ENCODE results near the gene RELN. TPM values are rescaled to one million over a fixed set of nuclear protein-coding genes. Genes with fewer than 3 reads are reported as not detected.
"Not testable (repeated sequence)": the region's sequence is repeated elsewhere in the genome, so short reads cannot be mapped to it uniquely, and the experiment has no call there.

The RELN gene
- total RNA-seq: 1 to 10 TPM; 1.2 to 7.1 (median 3.7) TPM

DNA sequence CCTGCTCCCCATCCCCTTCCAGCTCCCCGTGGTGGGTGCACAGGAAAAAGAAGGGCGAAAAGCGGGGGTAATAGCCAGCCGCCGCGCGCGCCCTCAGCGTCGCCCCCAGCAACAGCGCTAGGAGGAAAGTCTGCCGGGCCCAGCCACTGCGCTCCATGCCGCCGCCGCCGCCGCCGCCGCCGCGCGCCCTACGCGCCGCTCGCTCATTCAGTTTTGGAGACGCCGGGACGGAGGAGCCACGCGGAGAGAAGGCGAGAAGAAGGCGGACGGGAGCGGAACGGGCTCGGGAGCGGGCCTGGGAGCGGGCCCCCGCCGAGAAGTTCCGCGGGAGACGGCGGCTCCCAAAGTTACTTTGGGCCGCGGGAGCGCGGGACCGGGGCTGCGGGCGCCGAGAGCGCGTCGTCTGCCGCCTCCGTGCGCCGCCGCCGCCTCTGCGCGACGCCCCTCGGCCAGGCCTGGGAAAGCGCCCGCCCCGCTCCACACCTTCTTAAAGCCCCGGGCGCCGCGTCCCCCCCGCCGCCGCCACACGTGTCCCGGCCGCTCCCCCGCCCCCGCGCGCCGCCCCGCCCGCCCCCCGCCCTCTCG, at the start of gene RELN:
Gene RELN, minus strand, starts transcription at position 459 of the 585 bp plus-strand sequence. Its CDS starts 302 bp downstream, at position 157.
- DNase-seq (ENCODE audit: low spot score) (no peak), ATAC-seq (ENCODE audit: low FRiP score) (peak; percentile 43)

GRCh38 chr7:104038136-104038535, 48.7 kb upstream of the RELN start:
- DNase-seq (ENCODE audit: low spot score): no peak
- no peak for ATAC-seq (ENCODE audit: low FRiP score)
- TF ChIP-seq, protein P1, sequence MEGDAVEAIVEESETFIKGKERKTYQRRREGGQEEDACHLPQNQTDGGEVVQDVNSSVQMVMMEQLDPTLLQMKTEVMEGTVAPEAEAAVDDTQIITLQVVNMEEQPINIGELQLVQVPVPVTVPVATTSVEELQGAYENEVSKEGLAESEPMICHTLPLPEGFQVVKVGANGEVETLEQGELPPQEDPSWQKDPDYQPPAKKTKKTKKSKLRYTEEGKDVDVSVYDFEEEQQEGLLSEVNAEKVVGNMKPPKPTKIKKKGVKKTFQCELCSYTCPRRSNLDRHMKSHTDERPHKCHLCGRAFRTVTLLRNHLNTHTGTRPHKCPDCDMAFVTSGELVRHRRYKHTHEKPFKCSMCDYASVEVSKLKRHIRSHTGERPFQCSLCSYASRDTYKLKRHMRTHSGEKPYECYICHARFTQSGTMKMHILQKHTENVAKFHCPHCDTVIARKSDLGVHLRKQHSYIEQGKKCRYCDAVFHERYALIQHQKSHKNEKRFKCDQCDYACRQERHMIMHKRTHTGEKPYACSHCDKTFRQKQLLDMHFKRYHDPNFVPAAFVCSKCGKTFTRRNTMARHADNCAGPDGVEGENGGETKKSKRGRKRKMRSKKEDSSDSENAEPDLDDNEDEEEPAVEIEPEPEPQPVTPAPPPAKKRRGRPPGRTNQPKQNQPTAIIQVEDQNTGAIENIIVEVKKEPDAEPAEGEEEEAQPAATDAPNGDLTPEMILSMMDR (IDR thresholded peaks at IDR 0.05): no peak

More for the DNA sequence above, at the start of gene RELN:
- TF ChIP-seq, protein P1 (IDR thresholded peaks at IDR 0.05): no peak

DNA sequence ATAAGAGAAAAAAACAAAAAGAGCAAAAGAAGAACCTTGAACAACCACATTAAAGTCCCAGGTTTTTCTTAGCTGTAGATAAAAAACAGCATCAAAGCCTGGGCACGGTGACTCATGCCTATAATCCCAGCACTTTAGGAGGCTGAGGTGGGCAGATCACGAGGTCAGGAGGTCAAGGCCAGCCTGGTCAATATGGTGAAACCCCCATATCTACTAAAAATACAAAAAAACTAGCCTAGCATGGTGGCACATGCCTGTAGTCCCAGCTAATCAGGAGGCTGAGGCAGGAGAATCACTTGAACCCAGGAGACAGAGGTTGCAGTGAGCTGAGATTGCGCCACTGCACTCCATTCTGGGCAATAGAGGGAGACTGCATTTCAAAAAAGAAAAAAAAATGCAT, 47.4 kb upstream of the RELN start:
- not testable (repeated sequence) for ATAC-seq (ENCODE audit: low FRiP score)

GRCh38 chr7:104035351-104035750, 45.9 kb upstream of the RELN start:
- TF ChIP-seq, protein P1 (IDR thresholded peaks at IDR 0.05): no peak
- ATAC-seq (ENCODE audit: low FRiP score) (no peak), DNase-seq (ENCODE audit: low spot score) (no peak)

More for the DNA sequence above, 47.4 kb upstream of the RELN start:
- DNase-seq (ENCODE audit: low spot score): not testable (repeated sequence)

- ATAC-seq (ENCODE audit: low FRiP score) (no peak), DNase-seq (ENCODE audit: low spot score) (no peak)
- TF ChIP-seq, protein P1 (IDR thresholded peaks at IDR 0.05): no peak
These were observed 45.2 kb upstream of the RELN start for GRCh38 chr7:104034679-104035078.

GRCh38 chr7:104033837-104034236, 44.4 kb upstream of the RELN start:
- TF ChIP-seq, protein P1 (IDR thresholded peaks at IDR 0.05): no peak

GRCh38 chr7:104032486-104032885, 43.0 kb upstream of the RELN start:
- ATAC-seq (ENCODE audit: low FRiP score) (no peak), DNase-seq (ENCODE audit: low spot score) (no peak)
- TF ChIP-seq, protein P1 (IDR thresholded peaks at IDR 0.05): no peak

More at GRCh38 chr7:104033837-104034236, 44.4 kb upstream of the RELN start:
- DNase-seq (ENCODE audit: low spot score): no peak
- no peak for ATAC-seq (ENCODE audit: low FRiP score)

All from omental fat pad (tissue), 4 donors.